Superior temporal gyrus (tissue), 1 donor: Measurements from ENCODE around the gene TLR9.

Experiments
- DNase-seq: peaks from one replicate; pipeline ENCODE4 v3.0.0-alpha.2; 2016; ENCODE audit errors: extremely low spot score

TLR9 gene

DNA sequence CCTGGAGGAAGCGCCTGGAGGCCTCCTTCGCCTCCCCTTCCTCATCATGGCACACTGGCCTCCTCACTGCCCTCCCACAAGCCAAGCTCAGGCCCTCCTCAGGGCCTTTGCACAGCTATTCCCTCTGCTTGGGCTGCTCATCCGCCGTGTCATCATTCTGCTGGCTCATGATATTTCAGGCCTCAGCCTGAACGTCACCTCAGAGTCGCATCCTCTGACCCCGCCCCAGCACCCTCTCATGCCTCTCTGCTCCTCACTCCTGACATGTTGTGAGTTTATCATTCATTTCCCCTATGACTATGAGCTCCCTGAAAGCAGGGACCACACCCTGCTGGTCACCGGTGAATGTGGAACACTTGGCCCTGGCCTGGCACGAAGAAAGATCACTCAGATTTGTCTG lies 50.5 kb downstream of the TLR9 start:
- DNase-seq: no peak

DNA sequence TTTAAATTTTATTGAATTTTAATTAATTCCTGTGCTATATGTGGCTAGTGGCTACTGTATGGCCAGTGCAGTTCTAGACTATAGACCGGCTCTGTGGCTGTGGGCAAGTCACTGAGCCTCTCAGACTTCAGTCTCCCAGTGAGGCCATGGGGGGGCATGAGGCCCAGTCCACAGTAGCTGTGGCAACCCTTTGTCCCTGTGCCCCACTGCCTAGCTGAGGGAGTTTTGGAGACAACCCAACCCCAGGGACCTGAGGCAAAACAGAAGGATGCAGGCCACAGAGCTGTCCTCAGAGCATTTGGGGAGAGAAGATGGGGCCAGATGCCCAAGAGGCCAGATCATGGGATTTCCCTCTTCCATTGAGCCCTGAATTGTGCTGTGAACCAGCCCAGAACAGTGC lies 52.3 kb downstream of the TLR9 start:
- no peak for DNase-seq

DNA sequence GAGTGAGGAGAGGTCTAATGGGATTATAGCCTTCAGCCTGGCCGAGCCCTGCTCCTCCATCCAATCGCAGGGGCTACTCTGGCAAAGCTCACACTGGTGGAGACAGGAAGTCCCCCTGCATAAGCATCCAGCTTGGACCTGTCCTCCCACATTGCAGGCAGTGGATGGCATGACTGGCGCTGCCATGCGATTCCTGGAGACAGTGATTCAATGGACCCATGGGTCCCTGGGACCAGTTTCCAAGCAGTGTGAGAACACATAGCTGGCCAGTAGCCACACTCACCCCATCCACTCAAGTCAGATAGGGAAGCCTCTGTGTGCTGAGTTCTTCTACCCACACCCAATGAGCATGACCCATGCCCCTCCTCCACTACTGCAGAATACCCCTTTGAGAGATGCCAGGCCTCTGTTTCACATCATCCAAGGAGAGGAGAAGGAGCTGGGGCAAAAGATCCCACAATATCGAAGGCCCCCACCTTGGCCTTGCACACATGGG lies 53.1 kb downstream of the TLR9 start:
- DNase-seq: peak; percentile 72

DNA sequence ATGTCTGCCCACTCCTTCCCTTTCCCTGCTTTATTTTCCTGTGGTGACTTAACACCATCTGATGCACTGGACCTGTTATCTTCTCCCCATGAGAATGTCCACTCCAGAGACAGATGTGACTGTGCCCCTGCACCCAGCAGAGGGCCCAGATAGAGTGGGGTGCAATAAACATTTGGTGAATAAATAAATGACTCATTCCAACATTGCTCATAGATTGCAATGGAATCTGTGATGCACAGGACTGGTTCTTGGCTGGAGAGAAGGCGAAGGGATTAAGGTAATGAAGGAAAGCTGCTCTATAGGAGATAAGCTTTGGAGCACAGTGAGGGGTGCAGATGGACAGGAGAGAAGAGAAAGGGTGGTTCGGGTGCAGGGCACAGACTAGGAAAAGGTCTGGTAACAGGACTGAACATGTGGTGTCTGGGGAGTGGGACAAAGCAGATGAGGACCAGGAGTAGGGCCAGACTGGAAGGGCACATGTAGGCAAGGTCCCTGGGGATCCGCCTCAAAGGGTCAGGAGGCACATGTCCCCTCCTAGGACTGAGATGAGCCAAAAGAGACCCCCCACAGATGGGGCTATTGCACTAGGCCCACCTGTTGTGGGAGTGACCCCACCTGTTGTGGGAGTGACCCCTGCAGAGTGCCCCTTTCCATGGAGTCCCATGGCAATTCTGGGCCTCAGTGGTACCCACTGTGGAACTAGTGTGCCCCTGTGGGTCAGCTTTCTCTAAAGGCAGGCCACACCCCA lies 53.8 kb downstream of the TLR9 start:
- DNase-seq: no peak
